ENCODE measurements around the gene GRIN1. TPM values are rescaled to one million over a fixed set of nuclear protein-coding genes. Genes with fewer than 3 reads are reported as not detected.
A peak's percentile ranks its signal among the peaks of the same experiment; 100 is the strongest.

GRIN1 gene
- total RNA-seq, 1 donor from 2014 or later, result not detected

DNA sequence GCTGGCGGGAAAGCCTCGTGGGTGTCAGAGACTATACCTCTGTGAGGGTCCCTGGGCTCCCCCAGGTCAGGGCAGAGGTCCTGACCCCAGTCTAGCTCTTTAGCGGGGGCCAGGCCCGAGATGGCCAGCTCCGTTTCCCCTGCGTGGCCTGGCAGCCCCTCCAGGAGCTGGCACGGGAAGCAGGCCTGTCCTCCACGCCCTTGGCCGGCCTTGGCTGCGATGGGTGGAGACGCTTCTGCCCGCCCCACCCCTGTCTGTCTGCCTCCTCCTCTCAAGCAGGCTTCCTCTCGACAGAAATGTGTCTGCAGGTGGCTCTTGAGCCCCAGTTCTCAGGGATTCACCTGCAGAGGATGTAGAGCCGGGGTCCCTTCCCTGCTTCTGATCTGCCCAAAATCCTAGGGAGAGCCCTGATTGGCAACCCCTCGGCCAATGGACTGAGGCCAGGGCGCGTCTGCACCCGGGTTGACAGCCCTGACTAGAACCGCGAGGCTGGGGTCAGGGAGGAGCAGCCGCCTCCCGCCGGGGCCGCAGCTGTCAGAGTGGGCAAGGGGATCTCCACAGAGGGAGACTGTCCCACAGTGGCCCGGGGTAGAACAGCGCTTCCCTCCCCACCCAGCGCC, 2.6 kb upstream of the GRIN1 start:
- Histone ChIP-seq H3K9ac (no peak overlapping the region), H3K9me3 (ENCODE audit: low read depth) (no peaks in the 10 kb centered on the region), H4K20me1 (ENCODE audit: low read depth) (peaks cover 42% of the 10 kb centered on the region), H3K27ac (no peak overlapping the region), H3F3A (ENCODE audit: low read depth) (peaks cover 9% of the 10 kb centered on the region), H3K36me3 (no peaks in the 10 kb centered on the region), H3K79me2 (ENCODE audit: low read depth) (no peaks in the 10 kb centered on the region), H3K4me2 (no peak overlapping the region), H2AFZ (replicated peaks) (no peak overlapping the region), H3K4me3 (no peak overlapping the region), H3K4me1 (no peaks in the 10 kb centered on the region), H3K27me3 (peaks cover 100% of the 10 kb centered on the region)
- H3K27ac Mint-ChIP-seq, result no peak overlapping the region
- TF ChIP-seq, protein P1, sequence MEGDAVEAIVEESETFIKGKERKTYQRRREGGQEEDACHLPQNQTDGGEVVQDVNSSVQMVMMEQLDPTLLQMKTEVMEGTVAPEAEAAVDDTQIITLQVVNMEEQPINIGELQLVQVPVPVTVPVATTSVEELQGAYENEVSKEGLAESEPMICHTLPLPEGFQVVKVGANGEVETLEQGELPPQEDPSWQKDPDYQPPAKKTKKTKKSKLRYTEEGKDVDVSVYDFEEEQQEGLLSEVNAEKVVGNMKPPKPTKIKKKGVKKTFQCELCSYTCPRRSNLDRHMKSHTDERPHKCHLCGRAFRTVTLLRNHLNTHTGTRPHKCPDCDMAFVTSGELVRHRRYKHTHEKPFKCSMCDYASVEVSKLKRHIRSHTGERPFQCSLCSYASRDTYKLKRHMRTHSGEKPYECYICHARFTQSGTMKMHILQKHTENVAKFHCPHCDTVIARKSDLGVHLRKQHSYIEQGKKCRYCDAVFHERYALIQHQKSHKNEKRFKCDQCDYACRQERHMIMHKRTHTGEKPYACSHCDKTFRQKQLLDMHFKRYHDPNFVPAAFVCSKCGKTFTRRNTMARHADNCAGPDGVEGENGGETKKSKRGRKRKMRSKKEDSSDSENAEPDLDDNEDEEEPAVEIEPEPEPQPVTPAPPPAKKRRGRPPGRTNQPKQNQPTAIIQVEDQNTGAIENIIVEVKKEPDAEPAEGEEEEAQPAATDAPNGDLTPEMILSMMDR (IDR thresholded peaks at IDR 0.05), result no peak
- TF ChIP-seq EZH2phosphoT487 (IDR thresholded peaks at IDR 0.05), result no peak
- peaks cover 59% of the 10 kb centered on the region for H3K27me3 Mint-ChIP-seq (ENCODE audit: insufficient read depth, low read depth)
- H3K9me3 Mint-ChIP-seq, result peaks cover 3% of the 10 kb centered on the region
- H3K4me3 Mint-ChIP-seq, result no peak overlapping the region
- H3K4me1 Mint-ChIP-seq, result peaks cover 2% of the 10 kb centered on the region
- no peak for DNase-seq (ENCODE audit: low spot score)
- peaks cover 1% of the 10 kb centered on the region for H3K36me3 Mint-ChIP-seq

DNA sequence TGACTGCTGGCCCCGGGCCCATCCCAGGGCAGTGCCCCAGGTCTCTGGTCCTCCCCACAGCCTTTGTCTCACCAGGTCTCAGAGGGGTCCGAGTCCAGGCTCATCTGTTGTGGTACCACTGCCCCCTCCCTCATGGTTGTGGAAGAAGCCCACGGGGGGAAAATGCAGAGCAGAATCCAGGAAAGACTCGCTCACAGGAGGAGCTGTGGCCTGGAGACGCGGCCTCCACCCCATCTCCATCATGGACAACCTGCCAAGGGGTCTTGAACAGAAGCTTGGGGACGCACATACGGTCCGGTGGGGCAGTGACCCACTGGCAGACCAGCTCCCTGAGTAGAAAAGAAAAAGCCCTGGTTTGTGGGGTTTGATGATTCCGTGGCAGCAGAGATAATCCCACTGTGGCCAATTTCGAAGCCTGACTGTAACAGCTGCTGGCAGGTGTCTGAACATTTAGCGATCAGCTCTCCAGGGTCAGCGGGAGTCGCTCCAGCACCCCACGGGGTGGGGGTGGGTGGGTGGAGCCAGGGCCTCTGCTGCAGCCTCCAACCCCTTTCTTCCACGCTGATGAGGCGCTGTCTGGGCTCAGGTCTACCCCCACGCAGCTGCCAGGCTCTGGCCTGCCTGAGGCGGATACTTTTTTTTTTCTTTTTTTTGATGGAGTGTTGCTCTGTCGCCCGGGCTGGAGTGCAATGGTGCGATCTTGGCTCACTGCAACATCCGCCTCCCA, 1.9 kb upstream of the GRIN1 start:
- Histone ChIP-seq H3F3A (ENCODE audit: low read depth) (peaks cover 6% of the 10 kb centered on the region), H3K4me2 (no peak overlapping the region), H3K27me3 (peaks cover 100% of the 10 kb centered on the region), H3K79me2 (ENCODE audit: low read depth) (no peaks in the 10 kb centered on the region), H3K9me3 (ENCODE audit: low read depth) (no peaks in the 10 kb centered on the region), H3K4me3 (no peak overlapping the region), H3K36me3 (no peaks in the 10 kb centered on the region), H3K9ac (no peak overlapping the region), H3K4me1 (no peaks in the 10 kb centered on the region), H4K20me1 (ENCODE audit: low read depth) (peaks cover 45% of the 10 kb centered on the region), H2AFZ (replicated peaks) (no peak overlapping the region), H3K27ac (no peak overlapping the region)
- peaks cover 3% of the 10 kb centered on the region for H3K9me3 Mint-ChIP-seq
- TF ChIP-seq EZH2 (IDR thresholded peaks at IDR 0.05) (no peak), EZH2phosphoT487 (IDR thresholded peaks at IDR 0.05) (no peak)
- TF ChIP-seq, protein P1 (IDR thresholded peaks at IDR 0.05), result no peak
- peaks cover 2% of the 10 kb centered on the region for H3K4me1 Mint-ChIP-seq
- DNase-seq (ENCODE audit: low spot score), result no peak
- peaks cover 61% of the 10 kb centered on the region for H3K27me3 Mint-ChIP-seq (ENCODE audit: insufficient read depth, low read depth)
- H3K4me3 Mint-ChIP-seq, result no peak overlapping the region
- H3K27ac Mint-ChIP-seq, result no peak overlapping the region
- H3K36me3 Mint-ChIP-seq, result peaks cover 1% of the 10 kb centered on the region

DNA sequence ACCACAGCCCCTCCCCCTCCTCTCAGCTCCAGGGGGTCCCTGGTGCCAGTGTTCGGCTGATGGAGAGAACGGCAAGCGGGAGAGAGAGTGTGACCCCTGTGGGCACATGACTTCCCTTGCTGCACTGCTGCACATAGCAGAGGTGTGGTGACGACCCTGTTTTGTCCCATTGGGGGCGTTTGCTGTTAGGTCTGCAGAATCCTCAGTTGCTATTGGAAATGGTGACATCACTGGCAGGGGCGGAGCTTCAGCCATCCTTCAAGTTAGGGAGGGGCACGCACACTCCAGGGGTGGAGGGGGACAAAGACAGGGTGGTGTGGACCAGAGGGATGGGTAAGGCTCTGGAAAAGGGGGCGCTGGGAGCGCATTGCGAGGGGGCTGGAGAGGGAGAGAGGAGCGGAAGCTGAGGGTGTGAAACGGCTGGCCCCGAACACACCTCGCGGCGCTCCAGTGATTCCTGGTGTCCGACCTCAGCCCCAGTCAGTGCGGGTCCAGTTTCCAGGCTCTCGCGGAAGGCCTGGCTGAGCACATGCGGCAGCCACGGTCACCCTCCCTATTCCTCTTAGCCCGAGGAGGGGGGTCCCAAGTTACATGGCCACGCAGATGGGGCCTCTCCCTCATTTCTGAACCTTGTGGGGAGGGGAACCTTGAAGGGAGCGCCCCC, 764 bp upstream of the GRIN1 start:
- H3K27me3 Mint-ChIP-seq (ENCODE audit: insufficient read depth, low read depth), result peaks cover 60% of the 10 kb centered on the region
- peaks cover 3% of the 10 kb centered on the region for H3K9me3 Mint-ChIP-seq
- Histone ChIP-seq H3K79me2 (ENCODE audit: low read depth) (no peaks in the 10 kb centered on the region), H3K4me1 (no peaks in the 10 kb centered on the region), H3K4me3 (no peak overlapping the region), H2AFZ (replicated peaks) (no peak overlapping the region), H3K9ac (no peak overlapping the region), H3K4me2 (no peak overlapping the region), H3K9me3 (ENCODE audit: low read depth) (no peaks in the 10 kb centered on the region), H3K36me3 (no peaks in the 10 kb centered on the region), H3K27ac (no peak overlapping the region), H4K20me1 (ENCODE audit: low read depth) (peaks cover 45% of the 10 kb centered on the region), H3F3A (ENCODE audit: low read depth) (peaks cover 6% of the 10 kb centered on the region), H3K27me3 (peaks cover 100% of the 10 kb centered on the region)
- peaks cover 2% of the 10 kb centered on the region for H3K4me1 Mint-ChIP-seq
- DNase-seq (ENCODE audit: low spot score), result peak; percentile 62
- H3K4me3 Mint-ChIP-seq, result no peak overlapping the region
- TF ChIP-seq EZH2 (IDR thresholded peaks at IDR 0.05) (no peak), EZH2phosphoT487 (IDR thresholded peaks at IDR 0.05) (no peak)
- TF ChIP-seq, protein P1 (IDR thresholded peaks at IDR 0.05), result no peak
- H3K27ac Mint-ChIP-seq, result no peak overlapping the region
- peaks cover 1% of the 10 kb centered on the region for H3K36me3 Mint-ChIP-seq
